Epithelial cell of esophagus (primary cell): ENCODE data around the gene CDC45.

ENCODE experiments used
- DNase-seq: peaks from one replicate; pipeline ENCODE4 v3.0.0; 2010; ENCODE audit warnings: low read depth
- H3K4me3 ChIP-seq: 2 replicates; pipeline ENCODE4 v1.5.1; 2011; ENCODE audit warnings: mild to moderate bottlenecking, low read length, control low read depth
- CTCF ChIP-seq: IDR thresholded peaks from 2 replicates; pipeline ENCODE4 v1.5.1; 2011; ENCODE audit warnings: low read depth, mild to moderate bottlenecking, low read length, control low read depth, inconsistent platforms; ENCODE audit not compliant: insufficient read depth; ENCODE audit errors: missing control alignments

Gene CDC45

GRCh38 chr22:19479355-19480172, at the start of gene CDC45:
CDC45 (plus strand) TSS chr22:19479920; CDS start chr22:19479969, 49 bp downstream.
- peak; percentile 99 for DNase-seq
- TF ChIP-seq CTCF = no peak
- peak within 1 kb of the TSS; percentile 87 for H3K4me3 ChIP-seq

GRCh38 chr22:19429950-19430889, 49.5 kb upstream of the CDC45 start:
- TF ChIP-seq CTCF = no peak
- peak overlapping the region; percentile 94 for H3K4me3 ChIP-seq
- DNase-seq = peak; percentile 50

- DNase-seq = peak; percentile 22
- H3K4me3 ChIP-seq = peak overlapping the region; percentile 94
- TF ChIP-seq CTCF = peak; percentile 20
These were observed 48.7 kb upstream of the CDC45 start for GRCh38 chr22:19430890-19431541.

GRCh38 chr22:19431649-19432132, 48.0 kb upstream of the CDC45 start, which contains the start of gene HIRA:
HIRA (minus strand) TSS chr22:19431733; CDS start chr22:19431476, 257 bp downstream.
- peak; percentile 83 for DNase-seq
- TF ChIP-seq CTCF = no peak
- peak within 1 kb of the TSS; percentile 94 for H3K4me3 ChIP-seq

GRCh38 chr22:19432133-19432851, 47.4 kb upstream of the CDC45 start, which contains the start of gene MRPL40:
MRPL40 (plus strand) TSS chr22:19432545; CDS start chr22:19432555, 10 bp downstream.
- H3K4me3 ChIP-seq = peak within 1 kb of the TSS; percentile 94
- DNase-seq = peak; percentile 96
- TF ChIP-seq CTCF = no peak

- no peak for DNase-seq
- H3K4me3 ChIP-seq = no peak overlapping the region
- no peak for TF ChIP-seq CTCF
These were observed 45.3 kb upstream of the CDC45 start for GRCh38 chr22:19434401-19434800.
